WERI-Rb-1 (cell line): Measurements from ENCODE around the gene KRTAP19-2.
"Not testable (repeated sequence)": the region's sequence is repeated elsewhere in the genome, so short reads cannot be mapped to it uniquely, and the experiment has no call there.

ENCODE experiments used
- DNase-seq: peaks from one replicate; pipeline ENCODE4 v3.0.0-alpha.2; 2020
- H3K27ac ChIP-seq: fragments of 250-450 bp; sonication (Bioruptor Pico); 2 replicates; pipeline ENCODE4 v1.5.1; 2020; ENCODE audit warnings: mild to moderate bottlenecking, moderate library complexity
- H3K27me3 ChIP-seq: fragments of 250-450 bp; sonication (Bioruptor Pico); 2 replicates; pipeline ENCODE4 v1.5.1; 2021; ENCODE audit warnings: mild to moderate bottlenecking, low read depth, moderate library complexity; ENCODE audit not compliant: insufficient read depth, severe bottlenecking
- H3K36me3 ChIP-seq: fragments of 250-450 bp; sonication (Bioruptor Pico); 2 replicates; pipeline ENCODE4 v1.5.1; 2020; ENCODE audit warnings: mild to moderate bottlenecking, moderate library complexity
- H3K4me3 ChIP-seq: 2 replicates; pipeline ENCODE4 v1.5.1; 2011; ENCODE audit warnings: low read depth, mild to moderate bottlenecking, control low read depth, low read length
- H3K9me3 ChIP-seq: fragments of 250-450 bp; sonication (Bioruptor Pico); 2 replicates; pipeline ENCODE4 v1.5.1; 2021; ENCODE audit warnings: mild to moderate bottlenecking, moderate library complexity; ENCODE audit not compliant: severe bottlenecking
- CTCF ChIP-seq: IDR thresholded peaks from 2 replicates; pipeline ENCODE4 v1.5.1; 2011; ENCODE audit warnings: low read depth, mild to moderate bottlenecking, control low read depth, inconsistent platforms, low read length

Gene KRTAP19-2

GRCh38 chr21:30487336-30487735 is at the start of gene KRTAP19-2:
KRTAP19-2 (minus strand) TSS chr21:30487436; CDS start chr21:30487348, 88 bp downstream.
- Histone ChIP-seq H3K27me3 (peaks cover 60% of the 10 kb centered on the region), H3K9me3 (peaks cover 7% of the 10 kb centered on the region), H3K36me3 (no peaks in the 10 kb centered on the region), H3K4me3 (no peak within 1 kb of the TSS), H3K27ac (no peak within 1 kb of the TSS)
- no peak for DNase-seq
- no peak for TF ChIP-seq CTCF

GRCh38 chr21:30518876-30519275 is 31.6 kb upstream of the KRTAP19-2 start:
- TF ChIP-seq CTCF = no peak
- H3K4me3 ChIP-seq = no peak overlapping the region
- H3K9me3 ChIP-seq = no peaks in the 10 kb centered on the region
- H3K27ac ChIP-seq = no peak overlapping the region
- DNase-seq = no peak
- peaks cover 80% of the 10 kb centered on the region for H3K27me3 ChIP-seq
- H3K36me3 ChIP-seq = no peaks in the 10 kb centered on the region

GRCh38 chr21:30515681-30516080 is 28.4 kb upstream of the KRTAP19-2 start:
- Histone ChIP-seq H3K4me3 (no peak overlapping the region), H3K36me3 (no peaks in the 10 kb centered on the region), H3K27ac (no peak overlapping the region), H3K9me3 (no peaks in the 10 kb centered on the region), H3K27me3 (peaks cover 81% of the 10 kb centered on the region)
- DNase-seq = no peak
- no peak for TF ChIP-seq CTCF

- TF ChIP-seq CTCF = peak; percentile 66
- H3K27ac ChIP-seq, DNase-seq, H3K36me3 ChIP-seq, H3K4me3 ChIP-seq, H3K9me3 ChIP-seq: not testable (repeated sequence)
- peaks cover 65% of the 10 kb centered on the region for H3K27me3 ChIP-seq
Measured at GRCh38 chr21:30505621-30506205, 18.5 kb upstream of the KRTAP19-2 start.

GRCh38 chr21:30502041-30502440 is 14.8 kb upstream of the KRTAP19-2 start, which contains the start of gene KRTAP19-5:
KRTAP19-5 (minus strand) TSS chr21:30502141; CDS start chr21:30502090, 51 bp downstream.
- Histone ChIP-seq H3K27ac (no peak within 1 kb of the TSS), H3K36me3 (no peaks in the 10 kb centered on the region), H3K27me3 (peaks cover 77% of the 10 kb centered on the region), H3K4me3 (no peak within 1 kb of the TSS), H3K9me3 (no peaks in the 10 kb centered on the region)
- no peak for DNase-seq
- TF ChIP-seq CTCF = no peak

- H3K36me3 ChIP-seq = no peaks in the 10 kb centered on the region
- no peaks in the 10 kb centered on the region for H3K9me3 ChIP-seq
- no peak within 1 kb of the TSS for H3K4me3 ChIP-seq
- no peak for TF ChIP-seq CTCF
- no peak for DNase-seq
- H3K27me3 ChIP-seq = peaks cover 78% of the 10 kb centered on the region
- H3K27ac ChIP-seq = no peak within 1 kb of the TSS
Measured at GRCh38 chr21:30497065-30497464, 9.8 kb upstream of the KRTAP19-2 start, which contains the start of gene KRTAP19-4. KRTAP19-4 (minus strand) TSS chr21:30497165; CDS start chr21:30497110, 55 bp downstream.
